ENCODE data around the gene ASB4. TPM values are rescaled to one million over a fixed set of nuclear protein-coding genes. Genes with fewer than 3 reads are reported as not detected.

ASB4 gene, protein sequence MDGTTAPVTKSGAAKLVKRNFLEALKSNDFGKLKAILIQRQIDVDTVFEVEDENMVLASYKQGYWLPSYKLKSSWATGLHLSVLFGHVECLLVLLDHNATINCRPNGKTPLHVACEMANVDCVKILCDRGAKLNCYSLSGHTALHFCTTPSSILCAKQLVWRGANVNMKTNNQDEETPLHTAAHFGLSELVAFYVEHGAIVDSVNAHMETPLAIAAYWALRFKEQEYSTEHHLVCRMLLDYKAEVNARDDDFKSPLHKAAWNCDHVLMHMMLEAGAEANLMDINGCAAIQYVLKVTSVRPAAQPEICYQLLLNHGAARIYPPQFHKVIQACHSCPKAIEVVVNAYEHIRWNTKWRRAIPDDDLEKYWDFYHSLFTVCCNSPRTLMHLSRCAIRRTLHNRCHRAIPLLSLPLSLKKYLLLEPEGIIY
- under 1 TPM in 1 of 4 donors, not detected in 3; 0.19 TPM for total RNA-seq

DNA sequence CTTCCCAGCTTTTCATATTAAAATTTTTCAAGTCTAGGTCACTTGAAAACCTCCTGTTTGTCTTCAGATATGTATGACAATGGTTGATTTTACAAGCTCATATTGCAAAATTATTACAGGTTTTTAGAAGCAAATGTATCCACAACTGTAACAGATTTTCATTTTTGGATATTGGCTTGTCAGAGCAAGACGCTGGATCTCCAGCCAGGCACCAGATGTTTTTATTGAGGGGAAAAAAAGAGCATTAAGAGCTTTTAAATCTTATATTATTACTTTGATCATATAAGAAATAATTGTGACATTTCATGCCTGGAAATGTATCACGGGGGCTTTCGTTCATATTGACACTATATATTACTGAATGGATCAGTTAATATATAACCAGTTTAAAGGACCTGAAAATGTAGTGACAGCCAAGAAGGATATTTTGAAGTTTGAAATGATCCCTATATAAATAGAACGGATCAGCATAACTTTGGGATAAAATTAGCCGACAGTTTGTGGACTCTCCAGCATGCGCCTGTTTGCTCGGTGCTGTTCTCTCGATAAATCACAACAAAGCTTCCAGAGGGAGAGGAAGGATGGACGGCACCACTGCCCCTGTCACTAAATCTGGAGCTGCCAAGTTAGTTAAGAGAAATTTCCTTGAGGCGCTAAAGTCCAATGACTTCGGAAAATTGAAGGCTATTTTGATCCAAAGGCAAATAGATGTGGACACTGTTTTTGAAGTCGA, at the start of gene ASB4:
TSS of gene ASB4 (plus strand) at position 553 of the 733 bp plus-strand sequence. CDS start at position 582, 29 bp downstream.
- WGBS, 2 donors, result 56 to 71% methylated on average over 12 of the region's 12 CpGs
- Histone ChIP-seq H3K4me1 (no peaks in the 10 kb centered on the region), H3K36me3 (no peaks in the 10 kb centered on the region), H3K9me3 (no peaks in the 10 kb centered on the region), H3K27me3 (peaks cover 0 to 20% (median 0%) of the 10 kb centered on the region in 4 donors), H3K4me3 (no peak within 1 kb of the TSS), H3K27ac (no peak within 1 kb of the TSS)
- TF ChIP-seq POLR2A (IDR thresholded peaks at IDR 0.05), result no peak
- no peak for TF ChIP-seq CTCF (IDR thresholded peaks at IDR 0.05)
- intact Hi-C loops (cut with DNase I), result loop anchor here (5.0 kb wide), 1 partner anchor 68 kb away; no protein-coding TSS in a partner anchor
- DNase-seq, result no peak

GRCh38 chr7:95436407-95436806, 49.3 kb upstream of the ASB4 start:
- TF ChIP-seq POLR2A (IDR thresholded peaks at IDR 0.05), result no peak
- no peak for TF ChIP-seq CTCF (IDR thresholded peaks at IDR 0.05)
- no peak for DNase-seq
- no peak overlapping the region for H3K27ac ChIP-seq
- H3K4me3 ChIP-seq, result no peak overlapping the region
- H3K9me3 ChIP-seq, result no peaks in the 10 kb centered on the region
- no peaks in the 10 kb centered on the region for H3K27me3 ChIP-seq
- peaks cover 3 to 23% (median 4%) of the 10 kb centered on the region in 3 donors for H3K4me1 ChIP-seq
- H3K36me3 ChIP-seq, result no peaks in the 10 kb centered on the region
- intact Hi-C loops (cut with DNase I), result no loop called here
- 68 to 90% methylated on average over 4 of the region's 4 CpGs for WGBS, 2 donors

DNA sequence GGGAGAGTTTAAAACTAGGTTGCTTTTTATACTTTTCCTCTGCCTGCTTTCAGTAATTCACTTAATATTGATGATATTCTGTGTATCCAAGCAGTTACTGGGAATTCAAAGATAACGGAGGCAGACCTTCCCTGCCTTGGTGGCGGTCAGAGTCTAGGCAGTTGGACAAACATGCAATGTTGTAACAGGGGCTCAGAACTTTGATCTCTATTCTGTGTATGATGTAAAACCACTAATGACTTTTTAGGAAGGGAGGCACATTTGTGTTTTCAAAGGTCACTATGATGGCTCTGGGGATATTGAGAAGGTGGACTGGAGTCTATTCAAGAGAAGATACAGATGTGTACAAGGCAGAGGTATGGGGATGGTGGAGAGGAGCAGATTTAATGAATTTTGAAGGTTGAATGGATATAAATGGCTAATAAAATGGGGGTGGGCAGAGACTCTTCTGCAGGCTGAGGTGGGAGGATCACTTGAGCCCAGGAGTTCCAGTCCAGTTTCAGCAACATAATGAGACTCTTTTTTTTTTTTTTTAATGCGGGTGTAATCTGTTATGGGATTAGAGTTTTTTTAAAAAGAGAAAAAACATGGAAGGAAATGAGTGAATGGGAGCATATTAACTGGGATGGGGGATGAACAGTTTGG, 45.2 kb upstream of the ASB4 start:
- DNase-seq, result no peak
- H3K27me3 ChIP-seq, result no peaks in the 10 kb centered on the region

DNA sequence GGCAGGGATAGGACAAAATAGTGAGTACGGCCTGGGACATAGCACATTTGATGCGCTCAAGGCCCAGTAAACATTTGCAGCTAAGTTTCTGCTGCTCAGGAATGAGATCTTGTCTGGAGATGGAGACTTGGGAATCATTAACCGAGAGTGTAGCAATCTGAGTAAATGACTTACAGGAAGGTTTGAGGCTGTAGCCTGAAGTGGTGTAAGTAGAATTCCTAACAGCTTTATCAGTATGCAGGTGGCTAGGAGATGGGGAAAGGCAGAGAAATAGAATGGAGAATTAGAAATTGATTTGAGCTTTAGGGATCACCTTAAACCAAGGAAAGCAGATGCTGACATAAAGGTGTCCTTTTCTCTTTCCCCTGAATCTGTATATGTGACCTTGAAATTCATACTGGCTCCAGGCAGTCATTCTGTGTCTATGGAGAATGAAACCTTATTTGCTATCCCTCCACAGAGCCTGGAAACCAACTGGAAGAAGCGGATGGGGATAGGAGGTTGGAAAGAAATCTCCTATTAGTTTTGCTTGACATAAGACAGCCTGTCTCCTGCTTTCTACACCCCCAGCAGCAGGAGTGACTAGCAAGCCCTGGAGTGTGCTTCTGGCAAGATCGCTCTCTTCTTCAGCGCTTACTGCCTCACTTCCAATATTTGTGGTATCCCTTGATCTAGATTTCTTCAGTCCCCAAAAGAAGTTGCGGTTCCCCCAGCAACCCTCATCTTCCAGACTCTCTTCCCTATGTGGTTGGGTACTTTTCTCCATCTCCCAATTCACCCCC, 44.5 kb upstream of the ASB4 start:
- H3K4me1 ChIP-seq, result no peaks in the 10 kb centered on the region
- intact Hi-C loops (cut with DNase I), result no loop called here
- WGBS, 2 donors, result 73 to 78% methylated on average over 7 of the region's 7 CpGs
- H3K27me3 ChIP-seq, result no peaks in the 10 kb centered on the region
- no peak overlapping the region for H3K27ac ChIP-seq
- H3K9me3 ChIP-seq, result no peaks in the 10 kb centered on the region
- no peak overlapping the region for H3K4me3 ChIP-seq
- no peak for TF ChIP-seq POLR2A (IDR thresholded peaks at IDR 0.05)
- no peak for TF ChIP-seq CTCF (IDR thresholded peaks at IDR 0.05)
- no peak for DNase-seq
- no peaks in the 10 kb centered on the region for H3K36me3 ChIP-seq

More for the DNA sequence above, 45.2 kb upstream of the ASB4 start:
- no peak overlapping the region for H3K4me3 ChIP-seq
- no peak overlapping the region for H3K27ac ChIP-seq
- peaks cover 0 to 1% (median 0%) of the 10 kb centered on the region in 3 donors for H3K4me1 ChIP-seq
- WGBS, 2 donors, result 85 to 91% methylated on average over 3 of the region's 3 CpGs
- intact Hi-C loops (cut with DNase I), result no loop called here
- TF ChIP-seq CTCF (IDR thresholded peaks at IDR 0.05), result no peak
- no peak for TF ChIP-seq POLR2A (IDR thresholded peaks at IDR 0.05)
- H3K36me3 ChIP-seq, result no peaks in the 10 kb centered on the region
- no peaks in the 10 kb centered on the region for H3K9me3 ChIP-seq

Measured in esophagus squamous epithelium (tissue), 5 donors.